OCI-LY3 (cell line): ENCODE data around the gene RPL23.

ENCODE experiments used
- EZH2phosphoT487 ChIP-seq: fragments of 200-600 bp; shearing (Covaris generic); IDR thresholded peaks from 2 replicates; pipeline ENCODE4 v1.6.1; 2018; ENCODE audit warnings: antibody characterized with exemption, mixed run types, low read depth
- TF ChIP-seq, protein P1 (sequence below): fragments of 200-600, 300-600 bp; sonication (generic); IDR thresholded peaks from 2 replicates; pipeline ENCODE4 v1.5.1; 2014; ENCODE audit warnings: antibody characterized with exemption, low read length, low read depth

DNA sequence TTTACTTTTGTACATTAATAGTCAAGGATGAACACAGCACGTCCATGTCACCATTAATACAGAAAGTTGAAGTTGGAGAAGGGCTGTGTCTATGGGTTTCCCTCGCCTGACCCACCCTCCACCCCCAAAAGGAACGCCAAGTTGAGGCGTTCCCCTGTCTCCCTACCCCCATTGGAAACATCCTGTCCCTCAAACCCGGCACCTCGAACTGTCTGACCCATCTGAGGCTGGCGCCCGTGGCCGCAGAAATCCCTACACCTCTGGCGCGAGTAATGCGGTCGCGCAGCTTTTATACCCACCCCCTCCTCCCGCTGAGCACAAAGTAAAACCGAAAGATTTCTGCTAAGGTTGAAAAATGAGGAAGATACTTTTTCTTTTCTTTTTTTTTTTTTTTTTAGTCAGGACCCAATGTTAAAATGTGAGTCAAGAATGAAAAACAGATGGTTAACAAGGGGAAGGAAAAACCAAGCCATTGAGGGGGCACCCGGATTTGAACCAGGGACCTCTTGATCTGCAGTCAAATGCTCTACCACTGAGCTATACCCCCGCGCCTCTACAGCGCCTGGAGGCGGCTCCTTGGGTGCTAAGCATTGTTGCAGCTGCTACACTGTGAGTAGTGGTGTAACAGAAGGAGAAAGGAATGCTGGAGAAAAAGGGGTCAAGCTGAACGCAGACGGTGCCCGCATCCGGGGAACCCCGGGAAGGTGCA is 15.4 kb upstream of the RPL23 start:
- TF ChIP-seq, protein P1, sequence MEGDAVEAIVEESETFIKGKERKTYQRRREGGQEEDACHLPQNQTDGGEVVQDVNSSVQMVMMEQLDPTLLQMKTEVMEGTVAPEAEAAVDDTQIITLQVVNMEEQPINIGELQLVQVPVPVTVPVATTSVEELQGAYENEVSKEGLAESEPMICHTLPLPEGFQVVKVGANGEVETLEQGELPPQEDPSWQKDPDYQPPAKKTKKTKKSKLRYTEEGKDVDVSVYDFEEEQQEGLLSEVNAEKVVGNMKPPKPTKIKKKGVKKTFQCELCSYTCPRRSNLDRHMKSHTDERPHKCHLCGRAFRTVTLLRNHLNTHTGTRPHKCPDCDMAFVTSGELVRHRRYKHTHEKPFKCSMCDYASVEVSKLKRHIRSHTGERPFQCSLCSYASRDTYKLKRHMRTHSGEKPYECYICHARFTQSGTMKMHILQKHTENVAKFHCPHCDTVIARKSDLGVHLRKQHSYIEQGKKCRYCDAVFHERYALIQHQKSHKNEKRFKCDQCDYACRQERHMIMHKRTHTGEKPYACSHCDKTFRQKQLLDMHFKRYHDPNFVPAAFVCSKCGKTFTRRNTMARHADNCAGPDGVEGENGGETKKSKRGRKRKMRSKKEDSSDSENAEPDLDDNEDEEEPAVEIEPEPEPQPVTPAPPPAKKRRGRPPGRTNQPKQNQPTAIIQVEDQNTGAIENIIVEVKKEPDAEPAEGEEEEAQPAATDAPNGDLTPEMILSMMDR: peak; percentile 63
- no peak for TF ChIP-seq EZH2phosphoT487
